C4-2B (cell line): ENCODE measurements around the gene FAAP100.

Experiments
- ZFX ChIP-seq: fragments of 450-650 bp; IDR thresholded peaks from 2 replicates; pipeline ENCODE4 v1.6.1; 2017
- TF ChIP-seq, protein P1 (sequence below): fragments of 450-650 bp; conservative IDR thresholded peaks from 2 replicates; pipeline ENCODE4 v1.5.1; 2017; ENCODE audit warnings: mild to moderate bottlenecking

DNA sequence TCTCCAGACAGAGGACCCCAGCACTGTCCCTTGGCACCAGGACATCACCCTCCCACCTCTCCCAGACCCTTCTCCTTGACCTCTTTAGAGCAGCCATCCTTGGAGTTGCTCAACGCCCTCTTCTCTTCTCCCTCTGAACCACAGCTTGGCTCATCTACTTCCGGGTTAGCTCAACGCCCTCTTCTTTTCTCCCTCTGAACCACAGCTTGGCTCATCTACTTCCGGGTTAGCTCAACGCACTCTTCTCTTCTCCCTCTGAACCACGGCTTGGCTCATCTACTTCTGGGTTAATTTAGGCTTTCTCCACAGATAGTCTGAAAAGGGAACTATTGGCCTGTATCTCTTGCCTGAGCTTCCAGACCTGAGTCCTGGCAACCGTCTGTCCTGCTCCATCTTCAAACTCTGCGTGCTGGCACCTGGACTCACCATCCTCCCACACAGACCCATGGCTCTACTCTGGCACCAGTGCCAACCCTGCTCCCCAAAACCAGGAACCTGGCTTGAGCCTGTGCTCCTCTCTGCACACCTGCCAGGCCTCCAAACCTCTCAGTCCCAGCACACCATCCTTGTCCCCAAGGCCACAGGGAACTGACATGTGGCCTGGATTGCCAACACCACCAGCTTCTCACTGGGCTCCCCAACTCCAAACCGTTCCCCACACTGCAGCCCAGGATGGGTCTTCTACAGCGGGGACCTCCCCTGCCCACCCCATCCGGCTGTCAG is 25.3 kb upstream of the FAAP100 start:
- TF ChIP-seq, protein P1, sequence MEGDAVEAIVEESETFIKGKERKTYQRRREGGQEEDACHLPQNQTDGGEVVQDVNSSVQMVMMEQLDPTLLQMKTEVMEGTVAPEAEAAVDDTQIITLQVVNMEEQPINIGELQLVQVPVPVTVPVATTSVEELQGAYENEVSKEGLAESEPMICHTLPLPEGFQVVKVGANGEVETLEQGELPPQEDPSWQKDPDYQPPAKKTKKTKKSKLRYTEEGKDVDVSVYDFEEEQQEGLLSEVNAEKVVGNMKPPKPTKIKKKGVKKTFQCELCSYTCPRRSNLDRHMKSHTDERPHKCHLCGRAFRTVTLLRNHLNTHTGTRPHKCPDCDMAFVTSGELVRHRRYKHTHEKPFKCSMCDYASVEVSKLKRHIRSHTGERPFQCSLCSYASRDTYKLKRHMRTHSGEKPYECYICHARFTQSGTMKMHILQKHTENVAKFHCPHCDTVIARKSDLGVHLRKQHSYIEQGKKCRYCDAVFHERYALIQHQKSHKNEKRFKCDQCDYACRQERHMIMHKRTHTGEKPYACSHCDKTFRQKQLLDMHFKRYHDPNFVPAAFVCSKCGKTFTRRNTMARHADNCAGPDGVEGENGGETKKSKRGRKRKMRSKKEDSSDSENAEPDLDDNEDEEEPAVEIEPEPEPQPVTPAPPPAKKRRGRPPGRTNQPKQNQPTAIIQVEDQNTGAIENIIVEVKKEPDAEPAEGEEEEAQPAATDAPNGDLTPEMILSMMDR = no peak
- TF ChIP-seq ZFX = no peak
